Glutamatergic neuron (in vitro differentiated cells): ENCODE results near the gene SHOC2. TPM values are rescaled to one million over a fixed set of nuclear protein-coding genes. Genes with fewer than 3 reads are reported as not detected.

Source experiments
- DNase-seq: peaks from one replicate; pipeline ENCODE4 v3.0.0; 2022
- H3K27ac Mint-ChIP-seq: one replicate; pipeline ENCODE4 v1.8.0; 2020; ENCODE audit warnings: mild to moderate bottlenecking, mixed read lengths, inconsistent platforms; ENCODE audit not compliant: unreplicated experiment
- H3K27me3 Mint-ChIP-seq: one replicate; pipeline ENCODE4 v1.8.0; 2020; ENCODE audit warnings: mild to moderate bottlenecking, moderate library complexity, mixed read lengths, inconsistent platforms; ENCODE audit not compliant: unreplicated experiment
- H3K36me3 Mint-ChIP-seq: one replicate; pipeline ENCODE4 v1.8.0; 2020; ENCODE audit warnings: mild to moderate bottlenecking, mixed read lengths, inconsistent platforms; ENCODE audit not compliant: unreplicated experiment
- H3K4me1 Mint-ChIP-seq: one replicate; pipeline ENCODE4 v1.8.0; 2020; ENCODE audit warnings: mild to moderate bottlenecking, low read depth, mixed read lengths, inconsistent platforms; ENCODE audit not compliant: unreplicated experiment
- H3K4me3 Mint-ChIP-seq: one replicate; pipeline ENCODE4 v1.8.0; 2020; ENCODE audit warnings: mild to moderate bottlenecking, mixed read lengths, inconsistent platforms; ENCODE audit not compliant: unreplicated experiment
- H3K9me3 Mint-ChIP-seq: one replicate; pipeline ENCODE4 v1.8.0; 2020; ENCODE audit warnings: mild to moderate bottlenecking, moderate library complexity, mixed read lengths, inconsistent platforms; ENCODE audit not compliant: unreplicated experiment
- total RNA-seq: library from RNA; stranded (reverse); fragmentation: NEBNext Ultra II Directional; extraction: Animal tissue kit (Norgen Biotek cat#: 25700); gene quantifications from one replicate; pipeline ENCODE4 v1.2.1, GENCODE V29; 2021; ENCODE audit not compliant: unreplicated experiment
- TF ChIP-seq, protein P1 (sequence below): fragments of 200-600 bp; sonication (generic); IDR thresholded peaks from one replicate; pipeline ENCODE4 v1.5.0; 2021; ENCODE audit not compliant: partially characterized antibody, unreplicated experiment

SHOC2 gene
- total RNA-seq, 1 donor from 2014 or later, result 98.3 TPM

DNA sequence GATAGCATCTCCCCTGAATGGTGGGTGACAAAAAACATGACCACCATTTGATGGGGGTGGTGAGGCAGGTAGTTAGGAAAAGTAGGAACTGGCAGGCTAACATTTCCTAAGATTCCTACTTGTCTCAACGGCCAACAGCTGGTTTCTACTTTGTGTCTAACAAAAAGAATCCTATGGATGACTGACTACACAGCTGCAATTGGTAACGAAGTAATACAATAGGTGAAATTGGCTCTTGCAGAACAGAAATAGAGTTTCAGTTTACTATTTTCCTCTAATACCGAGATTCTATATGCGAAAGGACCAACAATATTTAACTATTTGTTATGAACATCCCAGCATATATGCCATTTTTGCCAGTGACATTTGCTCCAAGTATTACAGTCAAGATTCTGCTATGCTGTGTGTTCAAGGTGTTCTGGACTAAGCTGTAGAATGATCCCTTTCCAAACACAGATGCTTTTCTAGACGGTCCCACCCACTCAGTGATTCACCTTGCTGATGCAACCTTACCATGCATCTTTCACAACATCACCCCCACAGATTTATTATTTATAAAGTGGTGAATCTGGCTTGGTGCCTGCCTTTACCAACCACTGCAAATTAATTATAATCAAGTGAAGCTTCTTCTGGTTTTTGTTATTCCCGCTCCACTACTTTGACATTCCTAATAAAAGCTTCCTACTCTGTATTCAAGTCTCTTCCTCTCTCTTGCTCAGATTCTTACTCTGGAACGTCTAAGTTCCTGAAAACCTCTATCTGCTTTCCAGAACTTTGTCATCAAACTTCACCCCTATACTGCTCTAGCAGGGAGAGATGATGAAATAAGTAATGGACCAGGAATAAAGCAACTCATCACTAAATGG is 17.2 kb upstream of the SHOC2 start:
- TF ChIP-seq, protein P1, sequence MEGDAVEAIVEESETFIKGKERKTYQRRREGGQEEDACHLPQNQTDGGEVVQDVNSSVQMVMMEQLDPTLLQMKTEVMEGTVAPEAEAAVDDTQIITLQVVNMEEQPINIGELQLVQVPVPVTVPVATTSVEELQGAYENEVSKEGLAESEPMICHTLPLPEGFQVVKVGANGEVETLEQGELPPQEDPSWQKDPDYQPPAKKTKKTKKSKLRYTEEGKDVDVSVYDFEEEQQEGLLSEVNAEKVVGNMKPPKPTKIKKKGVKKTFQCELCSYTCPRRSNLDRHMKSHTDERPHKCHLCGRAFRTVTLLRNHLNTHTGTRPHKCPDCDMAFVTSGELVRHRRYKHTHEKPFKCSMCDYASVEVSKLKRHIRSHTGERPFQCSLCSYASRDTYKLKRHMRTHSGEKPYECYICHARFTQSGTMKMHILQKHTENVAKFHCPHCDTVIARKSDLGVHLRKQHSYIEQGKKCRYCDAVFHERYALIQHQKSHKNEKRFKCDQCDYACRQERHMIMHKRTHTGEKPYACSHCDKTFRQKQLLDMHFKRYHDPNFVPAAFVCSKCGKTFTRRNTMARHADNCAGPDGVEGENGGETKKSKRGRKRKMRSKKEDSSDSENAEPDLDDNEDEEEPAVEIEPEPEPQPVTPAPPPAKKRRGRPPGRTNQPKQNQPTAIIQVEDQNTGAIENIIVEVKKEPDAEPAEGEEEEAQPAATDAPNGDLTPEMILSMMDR, result no peak
- H3K27ac Mint-ChIP-seq, result no peak overlapping the region
- no peak overlapping the region for H3K4me3 Mint-ChIP-seq
- H3K27me3 Mint-ChIP-seq, result no peaks in the 10 kb centered on the region
- DNase-seq, result no peak
- peaks cover 2% of the 10 kb centered on the region for H3K4me1 Mint-ChIP-seq
- H3K36me3 Mint-ChIP-seq, result no peaks in the 10 kb centered on the region
- H3K9me3 Mint-ChIP-seq, result no peaks in the 10 kb centered on the region

DNA sequence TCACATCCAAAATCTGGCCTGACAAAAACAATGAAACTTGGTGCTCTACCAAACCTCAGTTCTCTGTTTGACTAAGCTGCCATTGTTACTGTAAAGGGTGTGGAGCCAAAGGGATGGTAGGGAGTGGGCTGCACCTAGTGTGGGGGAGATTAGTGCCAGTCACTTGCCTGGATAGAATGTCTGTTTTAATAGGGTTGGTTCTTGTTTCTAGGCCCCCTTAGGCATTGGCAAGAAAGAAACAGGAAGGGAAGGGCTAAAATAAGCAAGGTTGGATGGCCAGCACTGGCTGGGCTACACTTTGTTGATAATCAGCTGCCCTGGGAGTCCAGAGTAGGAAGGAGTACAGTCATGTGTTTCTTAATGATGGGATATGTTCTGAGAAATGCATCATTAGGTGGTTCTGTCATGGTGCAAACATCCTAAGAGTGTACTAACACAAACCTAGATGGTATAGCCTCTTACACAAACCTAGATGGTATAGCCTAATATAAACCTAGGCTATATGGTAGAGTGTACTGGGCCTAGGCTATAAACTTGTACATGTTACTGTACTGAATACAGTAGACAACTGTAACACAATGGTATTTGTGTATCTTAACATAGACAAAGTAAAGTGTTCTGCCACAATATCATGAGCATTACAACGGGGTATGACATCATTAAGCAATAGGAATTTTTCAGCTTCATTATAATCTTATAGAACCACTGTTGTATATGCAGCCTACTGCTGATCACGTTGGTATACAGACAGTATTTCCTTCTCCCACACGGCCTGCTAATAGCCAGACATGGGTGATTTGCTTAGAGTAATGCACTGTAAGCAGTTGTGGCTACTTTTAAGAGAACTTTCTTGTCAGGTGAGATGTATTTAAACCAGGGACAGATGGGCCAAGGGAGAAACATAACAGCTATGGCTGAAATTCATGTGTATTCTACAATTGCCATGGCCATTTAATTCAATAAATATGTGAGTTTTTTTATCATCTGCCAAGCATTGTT is 15.8 kb upstream of the SHOC2 start:
- H3K4me1 Mint-ChIP-seq, result peaks cover 3% of the 10 kb centered on the region
- no peaks in the 10 kb centered on the region for H3K36me3 Mint-ChIP-seq
- H3K9me3 Mint-ChIP-seq, result no peaks in the 10 kb centered on the region

DNA sequence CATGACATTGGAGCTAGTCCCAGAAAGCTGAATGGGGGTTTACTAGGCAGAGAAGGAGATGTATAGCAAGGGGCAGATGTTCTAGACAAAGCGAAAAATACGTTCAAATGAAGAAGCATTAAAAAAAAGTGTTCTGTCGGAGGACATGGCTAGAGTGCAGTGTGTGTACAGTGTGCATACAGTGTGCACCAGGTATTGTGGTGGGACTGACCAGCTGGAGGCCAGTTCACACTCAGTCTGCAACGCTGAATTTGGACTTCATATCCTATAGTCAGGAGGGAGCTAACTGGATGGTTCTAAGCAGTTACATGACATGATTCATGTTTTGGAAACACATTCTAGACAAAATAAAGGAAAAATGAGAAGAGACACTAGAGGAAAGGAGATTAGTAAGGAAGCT is 9.3 kb upstream of the SHOC2 start:
- no peak overlapping the region for H3K4me3 Mint-ChIP-seq
- no peaks in the 10 kb centered on the region for H3K27me3 Mint-ChIP-seq
- DNase-seq, result no peak
- H3K9me3 Mint-ChIP-seq, result no peaks in the 10 kb centered on the region
- TF ChIP-seq, protein P1, result no peak
- H3K36me3 Mint-ChIP-seq, result no peaks in the 10 kb centered on the region
- no peak overlapping the region for H3K27ac Mint-ChIP-seq
- peaks cover 15% of the 10 kb centered on the region for H3K4me1 Mint-ChIP-seq

More for the DNA sequence above, 15.8 kb upstream of the SHOC2 start:
- Mint-ChIP-seq H3K27me3 (no peaks in the 10 kb centered on the region), H3K27ac (no peak overlapping the region), H3K4me3 (no peak overlapping the region)
- DNase-seq, result no peak
- TF ChIP-seq, protein P1, result no peak

DNA sequence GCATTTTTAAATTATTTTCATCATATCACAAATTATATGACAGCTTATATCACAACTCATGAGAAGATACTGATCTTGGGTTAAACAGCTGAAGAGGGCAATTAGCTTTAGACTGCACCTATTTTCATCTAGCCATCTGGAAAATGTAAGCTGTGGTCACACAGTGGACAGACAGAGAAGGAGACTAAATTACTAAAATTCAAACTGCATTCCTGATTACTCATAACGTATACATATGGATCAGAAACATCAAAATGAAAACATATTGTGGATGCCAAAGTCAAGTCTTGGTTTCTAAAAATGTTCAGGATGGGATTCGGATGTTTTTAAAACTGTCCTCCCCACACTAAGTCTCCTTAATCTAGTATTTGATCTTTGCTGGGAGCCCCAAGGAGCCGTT is 7.0 kb upstream of the SHOC2 start:
- Mint-ChIP-seq H3K27ac (no peak overlapping the region), H3K9me3 (no peaks in the 10 kb centered on the region), H3K4me3 (no peak overlapping the region), H3K36me3 (no peaks in the 10 kb centered on the region), H3K27me3 (no peaks in the 10 kb centered on the region), H3K4me1 (peaks cover 16% of the 10 kb centered on the region)
- TF ChIP-seq, protein P1, result no peak
- no peak for DNase-seq
